HG03558 (cell line): ENCODE results near the gene PIF1.

Source experiments
- ATAC-seq: cut with Tn5 transposase; IDR thresholded peaks from one replicate; pipeline ENCODE4 v1.9.1; 2021; ENCODE audit warnings: moderate number of reproducible peaks; ENCODE audit not compliant: unreplicated experiment; ENCODE audit errors: extremely low read depth

PIF1 gene, protein sequence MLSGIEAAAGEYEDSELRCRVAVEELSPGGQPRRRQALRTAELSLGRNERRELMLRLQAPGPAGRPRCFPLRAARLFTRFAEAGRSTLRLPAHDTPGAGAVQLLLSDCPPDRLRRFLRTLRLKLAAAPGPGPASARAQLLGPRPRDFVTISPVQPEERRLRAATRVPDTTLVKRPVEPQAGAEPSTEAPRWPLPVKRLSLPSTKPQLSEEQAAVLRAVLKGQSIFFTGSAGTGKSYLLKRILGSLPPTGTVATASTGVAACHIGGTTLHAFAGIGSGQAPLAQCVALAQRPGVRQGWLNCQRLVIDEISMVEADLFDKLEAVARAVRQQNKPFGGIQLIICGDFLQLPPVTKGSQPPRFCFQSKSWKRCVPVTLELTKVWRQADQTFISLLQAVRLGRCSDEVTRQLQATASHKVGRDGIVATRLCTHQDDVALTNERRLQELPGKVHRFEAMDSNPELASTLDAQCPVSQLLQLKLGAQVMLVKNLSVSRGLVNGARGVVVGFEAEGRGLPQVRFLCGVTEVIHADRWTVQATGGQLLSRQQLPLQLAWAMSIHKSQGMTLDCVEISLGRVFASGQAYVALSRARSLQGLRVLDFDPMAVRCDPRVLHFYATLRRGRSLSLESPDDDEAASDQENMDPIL

DNA sequence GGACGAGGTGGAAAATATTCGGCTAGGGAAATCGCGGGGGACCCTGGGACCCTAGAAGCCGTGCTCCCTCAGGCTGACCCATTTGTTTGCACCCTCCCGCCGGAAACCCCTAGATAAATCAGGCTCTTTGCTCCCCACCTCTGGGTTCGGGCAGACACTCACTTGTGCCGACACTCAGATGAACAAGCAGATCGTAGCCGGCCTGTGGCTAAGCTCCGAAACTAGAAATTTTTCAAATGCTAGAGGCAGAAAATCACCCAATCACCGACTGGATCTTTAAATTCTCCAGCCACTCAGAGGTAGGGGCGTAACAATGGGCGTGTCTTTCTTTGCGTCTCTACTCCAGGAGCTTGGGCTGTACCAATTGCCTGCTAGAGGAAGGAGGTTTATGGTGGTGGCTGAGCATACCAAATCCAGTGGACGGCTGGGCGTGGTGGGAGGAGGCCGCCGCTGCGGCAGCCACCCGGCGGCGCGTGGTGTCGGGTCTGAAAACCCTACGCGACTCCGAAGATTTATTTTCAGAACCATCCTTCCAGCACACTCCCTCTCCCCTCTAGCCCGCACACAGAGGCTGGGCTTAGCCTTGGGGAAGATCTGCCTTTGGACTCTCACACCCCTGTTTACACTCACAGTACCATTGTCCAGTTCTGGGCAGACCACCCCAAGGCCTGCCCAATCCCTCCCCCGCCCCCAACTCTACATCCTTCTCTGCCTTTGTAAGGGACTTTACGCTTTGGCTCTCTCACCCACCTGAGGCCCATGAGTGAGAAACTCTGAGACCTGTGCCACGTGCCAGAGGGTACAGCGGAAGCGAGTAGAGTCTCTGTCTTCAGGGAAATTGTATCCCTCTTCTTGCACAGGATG is at the start of gene PIF1:
TSS of gene PIF1 (minus strand) at position 217 of the 864 bp plus-strand sequence. CDS start 1,312 bp downstream, outside the sequence.
- ATAC-seq, result peak; percentile 53

DNA sequence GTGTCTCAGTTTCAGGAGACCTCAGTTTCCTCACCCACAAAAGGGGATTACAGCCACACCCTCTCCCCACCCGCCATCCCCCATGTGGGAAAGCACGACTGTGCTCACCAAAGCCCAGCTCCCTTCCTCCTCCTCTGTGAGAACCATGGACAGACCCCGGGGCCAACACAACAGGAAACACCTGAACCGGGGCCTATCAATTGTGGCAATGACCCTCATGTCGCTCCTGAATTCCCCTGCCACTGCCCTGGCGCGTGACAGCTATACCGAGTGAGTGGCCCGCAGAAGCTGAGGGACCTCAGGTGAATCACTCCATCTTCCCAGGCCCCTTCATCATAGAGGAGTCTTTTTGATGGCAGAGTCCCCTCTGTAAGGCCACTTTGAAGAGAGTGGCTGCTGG is 44.9 kb upstream of the PIF1 start:
- ATAC-seq, result no peak

DNA sequence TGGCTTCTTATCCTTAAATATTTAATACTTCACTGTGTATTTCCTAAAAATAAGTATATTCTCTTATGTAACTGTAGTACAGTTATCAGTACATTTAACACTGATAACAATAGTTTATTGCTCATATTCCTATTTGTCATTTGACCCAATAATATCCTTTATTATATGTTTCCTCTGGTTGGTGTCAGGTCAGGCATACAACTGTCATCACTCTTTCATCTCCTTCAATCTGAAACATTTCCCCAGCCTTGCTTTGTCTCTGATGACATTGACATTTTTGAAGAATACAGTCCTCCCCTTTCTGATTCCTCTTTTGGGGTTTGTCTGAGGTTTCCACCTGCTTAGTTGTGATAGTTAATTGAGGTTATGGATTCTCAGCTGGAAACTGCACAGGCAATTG is 44.1 kb upstream of the PIF1 start:
- no peak for ATAC-seq

DNA sequence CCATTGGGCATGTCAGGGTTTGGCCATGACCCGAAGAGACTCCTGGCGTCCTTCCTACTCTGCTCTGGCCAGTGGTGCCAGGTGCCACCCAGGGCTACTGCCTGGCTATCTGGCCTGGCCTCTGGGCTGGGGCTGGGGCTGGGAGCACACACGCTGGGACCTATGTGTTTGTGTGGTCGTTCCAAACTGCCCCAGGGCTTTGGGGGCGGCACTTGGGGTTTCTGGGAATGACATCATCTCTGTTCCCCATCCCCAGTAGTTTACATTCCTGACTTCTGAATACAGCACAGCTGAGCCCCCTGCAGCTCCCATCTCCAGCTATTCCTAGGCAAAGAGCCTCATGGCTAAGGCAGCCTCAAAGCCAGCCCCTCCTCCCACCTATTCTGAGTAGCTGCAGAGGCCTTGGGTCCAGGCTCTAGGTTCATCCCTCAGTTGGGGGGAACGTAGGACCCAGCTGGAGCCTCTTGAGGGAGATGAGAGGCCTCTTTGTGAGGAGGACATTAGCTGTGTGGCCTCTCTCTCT is 40.6 kb upstream of the PIF1 start:
- ATAC-seq, result no peak

DNA sequence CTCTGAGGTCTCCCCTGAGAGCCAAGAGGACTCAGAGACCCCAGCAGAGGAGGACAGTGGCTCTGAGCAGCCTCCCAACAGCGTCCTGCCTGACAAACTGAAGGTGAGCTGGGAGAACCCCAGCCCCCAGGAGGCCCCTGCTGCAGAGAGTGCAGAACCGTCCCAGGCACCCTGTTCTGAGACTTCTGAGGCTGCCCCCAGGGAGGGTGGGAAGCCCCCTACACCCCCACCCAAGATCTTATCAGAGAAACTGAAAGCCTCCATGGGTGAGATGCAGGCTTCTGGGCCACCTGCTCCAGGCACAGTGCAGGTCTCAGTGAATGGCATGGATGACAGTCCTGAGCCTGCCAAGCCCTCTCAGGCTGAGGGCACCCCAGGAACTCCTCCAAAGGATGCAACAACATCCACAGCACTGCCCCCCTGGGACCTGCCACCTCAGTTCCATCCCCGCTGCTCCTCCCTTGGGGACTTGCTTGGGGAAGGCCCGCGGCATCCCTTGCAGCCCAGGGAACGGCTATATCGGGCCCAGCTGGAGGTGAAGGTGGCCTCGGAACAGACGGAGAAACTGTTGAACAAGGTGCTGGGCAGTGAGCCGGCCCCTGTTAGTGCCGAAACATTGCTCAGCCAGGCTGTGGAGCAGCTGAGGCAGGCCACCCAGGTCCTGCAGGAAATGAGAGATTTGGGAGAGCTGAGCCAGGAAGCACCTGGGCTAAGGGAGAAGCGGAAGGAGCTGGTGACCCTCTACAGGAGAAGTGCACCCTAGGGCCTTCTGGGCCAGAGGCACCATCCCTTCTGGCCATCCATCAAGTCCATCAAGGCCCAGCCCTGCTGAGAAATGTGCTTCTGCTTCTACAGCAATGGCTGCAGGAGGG is 39.9 kb upstream of the PIF1 start:
- ATAC-seq, result no peak

DNA sequence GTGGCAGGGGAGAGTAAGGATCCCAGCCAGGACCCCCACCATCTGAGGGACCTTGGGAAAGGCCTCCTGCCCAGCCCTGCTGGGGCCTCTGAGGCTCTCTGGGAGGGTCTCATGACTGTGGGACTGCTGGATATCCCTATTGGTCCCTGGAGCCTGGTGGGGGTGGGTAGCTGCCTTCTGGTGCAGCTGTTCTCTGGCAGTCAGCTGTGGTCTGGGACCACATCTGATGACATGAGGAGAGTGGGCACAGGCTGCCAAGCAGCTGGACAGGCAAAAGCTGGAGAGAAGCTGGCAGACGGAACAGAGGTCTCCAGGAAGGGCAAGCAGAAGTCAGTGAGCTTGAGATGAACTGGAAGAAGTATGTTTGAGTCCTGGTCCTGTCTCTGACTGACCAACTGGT is 38.6 kb upstream of the PIF1 start:
- ATAC-seq, result no peak

DNA sequence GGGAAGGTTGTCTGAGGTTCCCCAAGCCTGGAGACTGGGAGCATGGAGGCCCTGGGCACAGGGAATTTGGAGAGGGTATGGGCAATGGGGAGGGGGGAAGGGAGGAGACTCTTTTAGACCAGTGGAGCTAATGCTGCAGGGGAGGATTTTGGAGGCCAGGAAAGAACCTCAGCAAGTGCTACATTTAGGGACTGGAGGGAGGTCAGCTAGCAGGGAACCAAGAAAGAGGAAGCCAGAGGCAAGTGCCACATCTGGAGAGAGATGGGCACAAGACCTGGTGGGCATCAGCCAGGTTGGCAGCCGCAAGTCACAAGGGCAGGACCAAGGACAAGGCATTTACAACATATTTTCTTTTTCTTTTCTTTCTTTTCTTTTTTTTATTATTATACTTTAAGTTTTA is 37.0 kb upstream of the PIF1 start:
- ATAC-seq, result no peak

DNA sequence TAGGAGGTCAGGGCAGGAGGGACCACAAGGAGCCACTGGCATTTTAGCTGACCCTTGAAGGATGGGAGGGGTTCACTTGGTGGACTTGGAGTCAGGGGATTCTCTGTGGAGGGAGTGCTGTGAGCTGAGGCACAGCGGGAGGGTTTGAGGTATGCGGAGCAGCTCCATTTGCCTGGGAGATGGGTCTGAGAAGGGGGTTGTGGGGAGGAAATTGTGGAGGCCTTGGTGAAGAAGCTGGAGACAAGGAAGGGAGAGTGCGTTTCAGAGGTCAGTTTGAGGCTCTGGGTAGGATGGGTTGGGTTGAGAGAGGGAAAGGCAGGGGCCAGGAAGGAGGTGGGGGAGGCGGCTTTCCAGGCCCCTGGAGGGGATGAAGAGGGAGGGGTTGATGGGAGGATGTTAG is 36.5 kb upstream of the PIF1 start:
- ATAC-seq, result no peak

DNA sequence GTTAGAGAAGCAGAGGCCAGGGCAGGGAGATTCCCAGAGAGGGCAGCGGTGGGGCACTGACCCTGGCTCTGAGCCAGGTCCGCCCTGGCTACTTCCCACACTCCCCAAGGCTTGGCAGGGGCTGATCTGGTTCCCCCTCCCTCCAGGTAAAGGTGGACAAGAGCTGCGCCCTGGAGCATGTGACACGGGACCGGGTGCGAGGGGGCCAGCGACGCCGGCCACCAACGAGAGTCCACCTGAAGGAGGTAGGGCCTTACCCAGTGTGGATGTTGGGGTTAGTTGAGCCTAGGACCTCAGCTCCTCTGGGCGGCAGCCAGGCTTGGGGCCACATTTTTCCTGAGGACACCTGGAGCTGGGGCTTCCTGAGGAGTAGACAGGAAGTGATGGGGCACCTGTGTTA is 35.9 kb upstream of the PIF1 start:
- no peak for ATAC-seq

DNA sequence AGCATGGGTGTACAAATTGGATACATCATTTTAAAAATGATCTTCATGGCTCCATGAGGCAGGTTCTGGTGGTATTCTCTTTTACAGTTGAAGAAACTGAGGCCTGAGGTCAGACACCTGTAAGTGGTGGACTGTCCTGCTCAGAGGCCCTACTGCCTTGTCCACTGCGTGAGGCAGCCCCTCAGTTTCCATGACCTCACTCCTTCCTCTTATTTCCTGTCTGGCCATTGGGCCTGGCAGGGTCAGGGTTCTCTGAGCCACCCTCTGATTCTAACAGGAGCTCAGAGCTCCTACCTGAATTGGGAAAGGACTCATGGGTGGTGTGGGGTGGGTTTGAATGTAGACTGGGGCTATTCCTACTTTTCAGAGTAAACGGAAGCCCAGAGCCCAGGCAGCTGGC is 33.8 kb upstream of the PIF1 start:
- no peak for ATAC-seq

DNA sequence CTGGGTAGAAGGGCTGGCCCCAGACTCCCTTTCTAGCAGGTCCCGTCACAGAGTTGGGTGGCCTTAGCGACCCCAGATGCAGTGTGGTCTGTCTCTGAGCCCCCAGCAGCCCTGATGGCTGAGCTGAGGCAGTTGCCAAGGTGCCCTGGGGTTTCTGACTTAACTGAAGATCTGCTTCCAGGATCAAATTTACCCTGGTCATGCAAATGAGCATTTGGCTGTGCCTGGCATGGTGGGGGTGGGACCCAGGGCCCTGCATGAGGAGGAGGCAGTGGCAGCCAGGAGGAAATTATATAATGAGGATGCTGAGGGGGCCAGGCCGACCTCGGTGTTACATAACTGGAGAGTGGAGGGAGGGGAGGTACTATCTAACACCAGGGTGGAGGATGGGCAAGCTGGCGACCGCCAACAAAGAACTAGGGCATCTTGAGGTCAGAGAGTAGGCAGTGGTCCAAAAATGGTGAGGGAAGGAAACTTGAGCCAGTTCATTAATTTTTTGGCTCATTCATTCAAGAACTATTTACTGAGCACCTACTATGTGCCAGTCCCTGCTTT is 32.7 kb upstream of the PIF1 start:
- ATAC-seq, result no peak

DNA sequence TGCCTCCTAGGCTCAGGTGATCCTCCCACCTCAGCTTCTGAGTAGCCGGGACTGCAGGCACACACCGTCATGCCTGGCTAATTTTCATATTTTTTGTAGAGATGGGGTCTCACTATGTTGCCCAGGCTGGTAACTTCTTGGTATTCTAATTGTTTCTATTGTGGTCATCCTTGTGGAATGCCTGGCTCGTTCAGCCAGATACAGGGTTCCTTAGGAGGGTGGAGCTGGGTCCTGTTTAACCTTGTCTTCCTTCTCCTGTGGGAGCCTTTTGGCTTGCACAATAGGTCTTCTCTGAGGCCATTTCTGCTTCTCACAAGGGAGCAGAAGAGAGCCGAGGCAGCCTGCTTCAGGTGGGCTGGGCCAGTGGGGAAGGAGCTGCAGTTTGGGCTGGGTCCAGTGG is 32.0 kb upstream of the PIF1 start:
- ATAC-seq, result no peak

DNA sequence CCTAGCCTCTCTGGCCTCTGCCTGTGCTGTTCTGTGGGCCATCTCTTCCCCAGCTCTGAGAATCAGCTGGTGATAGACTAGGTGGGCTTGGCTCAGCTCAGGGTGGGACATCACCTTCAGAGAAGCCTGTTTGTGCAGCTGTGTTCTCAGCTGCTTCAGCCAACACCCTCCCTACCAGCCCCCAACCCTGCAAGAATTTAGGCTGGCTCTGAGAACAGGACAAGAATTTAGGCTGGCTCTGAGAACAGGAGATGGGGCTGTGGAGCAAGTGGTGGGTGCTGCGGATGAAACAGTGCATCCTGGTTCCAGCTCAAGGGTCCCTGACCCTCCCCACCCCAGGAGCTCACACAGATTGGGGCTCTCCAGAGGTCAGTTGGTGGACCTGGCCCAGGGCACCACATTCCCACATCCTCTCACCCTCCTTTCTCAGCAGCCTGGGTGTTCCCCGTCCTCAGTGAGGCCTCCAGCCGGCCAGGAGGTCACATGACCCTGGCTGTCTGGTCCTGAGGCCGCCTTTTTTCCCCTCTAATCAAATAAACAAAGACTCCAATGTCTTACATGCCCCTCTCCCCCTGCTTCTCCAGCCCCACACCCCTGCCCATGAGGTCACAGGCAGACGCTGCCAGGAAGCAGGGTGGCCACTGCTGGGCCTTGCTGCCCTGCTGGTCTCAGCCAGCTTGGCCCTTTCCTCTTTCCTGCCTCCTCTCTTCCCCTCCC is 31.1 kb upstream of the PIF1 start:
- ATAC-seq, result no peak

DNA sequence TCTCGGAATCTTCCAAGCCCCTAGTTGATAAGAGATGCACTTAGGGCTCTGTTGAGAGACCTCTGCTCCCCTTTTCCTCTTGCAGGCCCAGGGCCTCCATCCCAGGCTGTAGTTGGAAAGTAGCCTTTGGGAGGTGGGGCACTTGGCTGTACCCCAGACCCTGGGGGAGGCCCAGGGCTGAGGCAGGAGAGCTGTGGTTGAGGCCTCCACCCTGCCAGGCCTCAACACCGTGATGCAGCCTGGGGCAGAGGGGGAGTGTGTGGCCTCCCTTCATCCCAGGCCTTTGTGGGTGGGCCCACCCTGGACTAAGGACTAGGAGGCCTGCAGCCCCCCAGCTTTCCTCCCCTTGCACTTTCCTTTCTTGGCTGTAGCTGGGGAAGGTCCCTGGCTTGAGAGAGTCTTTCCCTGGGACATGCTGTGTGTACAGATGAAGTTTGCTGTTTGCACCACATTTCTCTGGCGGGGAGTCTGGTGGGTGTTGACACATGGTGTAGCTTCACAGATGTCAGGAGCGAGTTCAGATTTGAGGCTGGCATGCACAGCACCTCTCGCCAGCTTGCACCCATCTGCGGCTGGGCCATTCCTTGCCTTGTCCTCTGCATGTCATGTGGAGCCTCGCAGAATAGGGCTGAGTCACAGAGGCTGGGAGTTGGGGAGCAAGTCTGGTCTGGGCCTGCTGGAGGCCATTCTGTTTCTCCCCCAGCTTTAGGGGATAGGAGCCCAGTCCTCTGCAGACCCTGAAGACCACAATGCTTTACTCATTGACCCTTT is 29.9 kb upstream of the PIF1 start:
- no peak for ATAC-seq

DNA sequence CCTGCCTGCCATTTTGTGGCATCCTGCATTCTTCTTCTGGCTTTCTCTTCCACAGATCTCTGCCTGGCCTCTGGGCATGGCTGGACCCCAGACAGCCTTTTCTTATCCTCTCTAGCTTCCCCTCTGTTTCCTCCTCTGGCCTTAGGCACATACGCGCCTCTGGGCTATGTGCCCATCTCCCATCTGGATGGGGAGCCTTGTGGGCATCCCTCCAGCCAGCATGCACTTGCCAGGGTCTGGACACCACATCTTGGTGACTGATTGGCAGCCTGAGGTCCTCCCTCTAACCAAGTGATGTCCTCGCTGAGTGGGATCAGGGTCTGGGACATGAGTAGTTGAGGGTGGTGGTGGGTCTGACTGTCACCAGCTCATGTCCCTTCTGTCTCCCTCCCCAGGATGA is 29.1 kb upstream of the PIF1 start:
- no peak for ATAC-seq

DNA sequence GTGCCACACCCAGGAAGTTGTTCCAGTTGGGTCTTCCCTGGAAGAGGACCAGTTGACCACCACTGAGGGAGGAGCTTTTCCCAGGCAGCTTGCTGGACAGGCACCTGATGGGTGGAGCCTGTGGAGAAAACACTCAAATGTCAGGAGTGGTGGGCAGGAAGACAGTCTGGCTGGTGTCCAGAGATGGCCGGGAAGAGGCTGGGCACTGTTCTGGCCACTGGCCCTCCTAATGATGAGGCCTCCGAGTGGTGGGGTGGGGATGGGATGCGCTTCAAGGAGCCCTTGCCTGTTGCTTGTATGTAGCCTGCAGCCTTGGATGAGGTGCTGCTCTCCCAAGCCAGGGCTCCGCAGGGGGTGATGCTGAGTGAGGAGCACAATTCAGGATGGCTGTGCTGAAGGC is 28.6 kb upstream of the PIF1 start:
- ATAC-seq, result no peak

DNA sequence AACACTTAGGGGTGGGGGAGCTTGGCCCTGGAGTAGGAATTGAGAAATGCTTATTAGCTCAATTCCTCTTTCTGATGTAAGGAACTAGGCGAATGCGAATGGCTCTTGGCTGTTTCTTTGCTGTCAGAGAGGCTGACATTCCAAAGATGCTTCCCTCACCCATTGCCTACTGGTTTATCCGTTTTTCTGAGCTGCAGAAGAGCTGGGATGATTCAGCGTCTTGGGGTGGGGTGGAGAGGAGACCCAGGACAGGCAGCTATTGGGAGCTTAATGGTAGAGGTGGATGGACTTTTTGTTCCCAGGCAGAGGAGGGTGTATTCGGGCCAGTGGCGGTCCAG is 26.0 kb upstream of the PIF1 start:
- ATAC-seq, result no peak

DNA sequence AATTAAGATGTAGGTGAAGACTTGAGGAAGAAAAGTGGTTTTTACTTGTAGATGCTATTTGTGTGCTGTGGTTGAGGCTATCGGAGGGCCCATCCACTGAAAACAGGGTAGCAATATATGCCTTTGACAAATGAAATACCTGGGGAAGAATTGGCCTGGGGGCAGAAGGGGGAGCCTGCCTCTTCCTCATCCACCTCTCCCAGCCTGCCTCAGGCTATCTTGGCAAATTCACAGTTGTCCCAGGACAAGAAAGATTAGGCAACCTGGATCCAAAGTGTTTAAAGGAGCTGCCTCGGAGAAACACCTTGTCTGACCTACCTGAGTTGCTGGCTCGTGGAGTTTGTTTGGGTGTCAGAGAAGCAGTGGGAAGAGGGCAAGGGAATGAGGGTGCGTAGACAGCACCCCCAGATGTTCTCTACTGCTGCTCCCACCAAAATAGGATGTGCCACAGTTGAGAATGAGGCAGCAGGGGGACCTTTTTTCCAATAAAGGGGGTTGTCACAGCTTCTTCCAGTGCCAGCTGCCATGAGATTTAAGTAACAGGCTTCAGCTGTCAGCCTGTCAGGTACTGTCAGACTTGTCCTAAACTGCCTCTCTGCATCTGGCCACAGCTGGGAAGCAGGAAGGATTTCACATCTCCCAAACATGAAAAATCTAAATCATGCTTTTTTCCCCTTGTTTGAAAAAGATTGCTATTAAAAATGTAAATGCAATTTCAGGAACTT is 25.5 kb upstream of the PIF1 start:
- ATAC-seq, result no peak
